GM19467 (cell line): ENCODE measurements around the gene LRRC47.
A peak's percentile ranks its signal among the peaks of the same experiment; 100 is the strongest.

Experiments
- ATAC-seq: cut with Tn5 transposase; IDR thresholded peaks from one replicate; pipeline ENCODE4 v1.9.1; 2021; ENCODE audit warnings: mild to moderate bottlenecking, moderate library complexity; ENCODE audit not compliant: unreplicated experiment

Gene LRRC47

GRCh38 chr1:3772715-3773571, 23.4 kb downstream of the LRRC47 start, which contains the start of gene SMIM1:
TSS of gene SMIM1 (plus strand) at chr1:3772749. CDS start at chr1:3775374, 2,625 bp downstream.
- ATAC-seq = no peak

- ATAC-seq = peak; percentile 55
Observed at GRCh38 chr1:3772027-3772714, 24.1 kb downstream of the LRRC47 start.

- no peak for ATAC-seq
Observed at GRCh38 chr1:3771108-3772026, 24.9 kb downstream of the LRRC47 start.

GRCh38 chr1:3770047-3770765, 26.1 kb downstream of the LRRC47 start:
- no peak for ATAC-seq

- ATAC-seq = no peak
Observed at GRCh38 chr1:3768811-3769390, 27.4 kb downstream of the LRRC47 start.

- no peak for ATAC-seq
Observed at GRCh38 chr1:3767328-3767925, 28.9 kb downstream of the LRRC47 start.

- ATAC-seq = no peak
Observed at GRCh38 chr1:3763351-3764125, 32.8 kb downstream of the LRRC47 start.

- no peak for ATAC-seq
Observed at GRCh38 chr1:3762873-3763228, 33.4 kb downstream of the LRRC47 start.

- ATAC-seq = no peak
Observed at GRCh38 chr1:3762151-3762872, 34.0 kb downstream of the LRRC47 start.

- ATAC-seq = no peak
Observed at GRCh38 chr1:3761296-3762010, 34.8 kb downstream of the LRRC47 start.

- ATAC-seq = no peak
Observed at GRCh38 chr1:3759796-3760195, 36.5 kb downstream of the LRRC47 start.

GRCh38 chr1:3759164-3759563, 37.1 kb downstream of the LRRC47 start:
- ATAC-seq = no peak

- ATAC-seq = no peak
Observed at GRCh38 chr1:3756394-3756793, 39.9 kb downstream of the LRRC47 start.

GRCh38 chr1:3753656-3754454, 42.4 kb downstream of the LRRC47 start:
- ATAC-seq = no peak

- no peak for ATAC-seq
Observed at GRCh38 chr1:3752400-3752945, 43.8 kb downstream of the LRRC47 start, which contains the start of gene CCDC27. TSS of gene CCDC27 (plus strand) at chr1:3752450. CDS start at chr1:3752482, 32 bp downstream.

- no peak for ATAC-seq
Observed at GRCh38 chr1:3750741-3751140, 45.6 kb downstream of the LRRC47 start.
